Measurements from ENCODE around the gene GNAS.

- TF ChIP-seq ATF3 (IDR thresholded peaks at IDR 0.05) (no peak), CTCF (IDR thresholded peaks at IDR 0.05; ENCODE audit: low read depth, low read length, missing input control) (no peak), ZBTB33 (IDR thresholded peaks at IDR 0.05) (no peak), JUND (IDR thresholded peaks at IDR 0.05) (no peak), MAX (IDR thresholded peaks at IDR 0.05) (no peak), RAD21 (IDR thresholded peaks at IDR 0.05) (no peak), EGR1 (IDR thresholded peaks at IDR 0.05; ENCODE audit: low read depth in 2 of 2) (no peak)
Measured at GRCh38 chr20:58803533-58803932, 49.0 kb upstream of the GNAS start.

All from liver (tissue), 3 donors.